NB4 (cell line): ENCODE results near the gene ASAH2.

Source experiments
- CTCF ChIP-seq: IDR thresholded peaks from one replicate; pipeline ENCODE4 v1.5.1; 2012; ENCODE audit warnings: low read depth, low read length
- MAX ChIP-seq: IDR thresholded peaks from 2 replicates; pipeline ENCODE4 v1.6.1; 2011; ENCODE audit warnings: low read depth, low read length
- POLR2A ChIP-seq: IDR thresholded peaks from 2 replicates; pipeline ENCODE4 v1.6.1; 2011; ENCODE audit warnings: mild to moderate bottlenecking; ENCODE audit not compliant: insufficient read length; ENCODE audit errors: extremely low read depth

- TF ChIP-seq CTCF (no peak), POLR2A (no peak), MAX (no peak)
These were observed 29.1 kb downstream of the ASAH2 start for GRCh38 chr10:50222199-50222598.
